ENCODE results near the gene HIVEP3. TPM values are rescaled to one million over a fixed set of nuclear protein-coding genes. Genes with fewer than 3 reads are reported as not detected.

Gene HIVEP3
- total and polyA plus RNA-seq, 2 experiments from 2014 or later, result 0.57 to 5.9 TPM

DNA sequence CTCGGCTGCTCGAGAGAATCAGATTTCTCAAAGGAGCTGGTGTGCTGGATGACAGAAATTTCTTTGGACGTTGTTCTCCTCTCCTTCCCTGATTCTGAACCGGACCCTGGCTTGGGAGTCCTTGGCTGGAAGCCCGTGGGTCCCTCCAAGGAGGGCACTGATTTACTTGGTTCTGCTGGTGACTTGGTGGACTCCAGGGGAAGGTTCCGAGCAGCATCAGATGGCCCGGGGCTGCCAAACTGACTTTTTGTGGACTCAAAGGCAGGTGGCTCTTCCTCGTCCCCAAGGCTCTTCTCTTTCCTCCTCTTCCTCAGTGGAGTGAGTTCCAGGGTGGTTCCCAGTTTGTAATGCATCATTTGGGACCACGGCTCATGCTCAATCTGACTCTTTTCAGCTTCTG, 336.4 kb downstream of the HIVEP3 start:
- H3K79me2 ChIP-seq, result no peaks in the 10 kb centered on the region
- no peak overlapping the region for H3K27ac ChIP-seq
- H3K27me3 ChIP-seq, result no peaks in the 10 kb centered on the region
- no peaks in the 10 kb centered on the region for H4K20me1 ChIP-seq (ENCODE audit: insufficient read depth, poor library complexity, severe bottlenecking)
- 85% methylated on average over 9 of the region's 9 CpGs for WGBS (ENCODE audit: low lambda C conversion rate, missing lambda C conversion rate)
- H3K9me2 ChIP-seq (replicated peaks; ENCODE audit: insufficient read depth), result no peaks in the 10 kb centered on the region
- no peak for DNase-seq (ENCODE audit: low spot score)
- H2AFZ ChIP-seq, result no peak overlapping the region
- H3K9me3 ChIP-seq (ENCODE audit: low read depth), result no peaks in the 10 kb centered on the region
- no peak overlapping the region for H3K4me2 ChIP-seq
- no peak overlapping the region for H3K4me3 ChIP-seq
- H3K4me1 ChIP-seq (ENCODE audit: insufficient read depth), result no peaks in the 10 kb centered on the region
- no peaks in the 10 kb centered on the region for H3K36me3 ChIP-seq (replicated peaks; ENCODE audit: insufficient read depth, low read depth)
- TF ChIP-seq EZH2phosphoT487 (IDR thresholded peaks at IDR 0.05; ENCODE audit: low read depth, severe bottlenecking, unreplicated experiment) (no peak), CTCF (IDR thresholded peaks at IDR 0.05; ENCODE audit: poor library complexity) (no peak), EZH2 (IDR thresholded peaks at IDR 0.05; ENCODE audit: borderline replicate concordance) (no peak)

GRCh38 chr1:41582004-41582325, 336.8 kb downstream of the HIVEP3 start:
- Histone ChIP-seq H3K27me3 (no peaks in the 10 kb centered on the region), H2AFZ (no peak overlapping the region), H3K4me1 (ENCODE audit: insufficient read depth) (no peaks in the 10 kb centered on the region), H3K4me2 (no peak overlapping the region), H3K9me3 (ENCODE audit: low read depth) (no peaks in the 10 kb centered on the region), H3K27ac (no peak overlapping the region), H3K9me2 (replicated peaks; ENCODE audit: insufficient read depth) (no peaks in the 10 kb centered on the region), H3K79me2 (no peaks in the 10 kb centered on the region), H4K20me1 (ENCODE audit: insufficient read depth, poor library complexity, severe bottlenecking) (no peaks in the 10 kb centered on the region), H3K36me3 (replicated peaks; ENCODE audit: insufficient read depth, low read depth) (no peaks in the 10 kb centered on the region), H3K4me3 (no peak overlapping the region)
- no peak for DNase-seq (ENCODE audit: low spot score)
- 96% methylated on average over 10 of the region's 10 CpGs for WGBS (ENCODE audit: low lambda C conversion rate, missing lambda C conversion rate)
- TF ChIP-seq EZH2 (IDR thresholded peaks at IDR 0.05; ENCODE audit: borderline replicate concordance) (no peak), CTCF (IDR thresholded peaks at IDR 0.05; ENCODE audit: poor library complexity) (no peak), EZH2phosphoT487 (IDR thresholded peaks at IDR 0.05; ENCODE audit: low read depth, severe bottlenecking, unreplicated experiment) (no peak)

GRCh38 chr1:41581216-41582003, 337.3 kb downstream of the HIVEP3 start:
- H3K4me1 ChIP-seq (ENCODE audit: insufficient read depth), result no peaks in the 10 kb centered on the region
- no peaks in the 10 kb centered on the region for H4K20me1 ChIP-seq (ENCODE audit: insufficient read depth, poor library complexity, severe bottlenecking)
- no peak overlapping the region for H3K27ac ChIP-seq
- WGBS (ENCODE audit: low lambda C conversion rate, missing lambda C conversion rate), result 96% methylated on average over 19 of the region's 19 CpGs
- no peak overlapping the region for H3K4me3 ChIP-seq
- no peaks in the 10 kb centered on the region for H3K79me2 ChIP-seq
- no peaks in the 10 kb centered on the region for H3K27me3 ChIP-seq
- H2AFZ ChIP-seq, result no peak overlapping the region
- TF ChIP-seq CTCF (IDR thresholded peaks at IDR 0.05; ENCODE audit: poor library complexity), result no peak
- TF ChIP-seq EZH2 (IDR thresholded peaks at IDR 0.05; ENCODE audit: borderline replicate concordance), result no peak
- no peak for TF ChIP-seq EZH2phosphoT487 (IDR thresholded peaks at IDR 0.05; ENCODE audit: low read depth, severe bottlenecking, unreplicated experiment)
- no peaks in the 10 kb centered on the region for H3K9me3 ChIP-seq (ENCODE audit: low read depth)
- no peak overlapping the region for H3K4me2 ChIP-seq
- no peaks in the 10 kb centered on the region for H3K9me2 ChIP-seq (replicated peaks; ENCODE audit: insufficient read depth)
- no peak for DNase-seq (ENCODE audit: low spot score)
- no peaks in the 10 kb centered on the region for H3K36me3 ChIP-seq (replicated peaks; ENCODE audit: insufficient read depth, low read depth)
